K562 (cell line): ENCODE measurements around the gene MECR. TPM values are rescaled to one million over a fixed set of nuclear protein-coding genes. Genes with fewer than 3 reads are reported as not detected.

ENCODE experiments used
- ATAC-seq: fragments of 200-7000 bp; cut with Tn5 transposase; 3 replicates; pipeline ENCODE4 v1.9.1; 2020; ENCODE audit warnings: moderate library complexity
- BruUV-seq: library from RNA; stranded (reverse); fragments of 400-500 nt; replicated peaks from 2 replicates; lab custom pipeline; 2021; lab: Mats Ljungman, UMichigan
- CTCF ChIA-PET: fragments of 300-600 bp; formaldehyde crosslinking; extraction: SDS; loops from one replicate; lab custom pipeline; 2021; ENCODE audit warnings: low intra/inter-chr PET ratio; lab: Yijun Ruan, JAX
- POLR2A ChIA-PET: fragments of 300-600, 350-650 bp; sonication (Branson Sonifier 250); formaldehyde crosslinking; extraction: SDS; loops from one replicate; lab custom pipeline; 2021; ENCODE audit warnings: antibody characterized with exemption, inconsistent platforms; lab: Yijun Ruan, JAX
- DNase-seq, 4 experiments: peaks; one replicate each; pipeline versions ENCODE4 v3.0.0 to v3.0.0-alpha.2; 2011 to 2018; ENCODE audit warnings: low spot score in 3 of 4, mixed read lengths in 3 of 4; ENCODE audit errors: extremely low read depth in 1 of 4
- FAIRE-seq: peaks from 2 replicates; lab custom pipeline; 2011; peaks lifted over from hg19 to GRCh38; lab: Jason Lieb, UNC
- H2AFZ ChIP-seq: 2 replicates; pipeline ENCODE4 v1.6.0; 2011; ENCODE audit warnings: low read depth, low read length, control low read depth, inconsistent platforms
- H3K27ac ChIP-seq: fragments of 200-600 bp; 3 replicates; pipeline ENCODE4 v1.8.0; 2011; ENCODE audit warnings: low read depth, mild to moderate bottlenecking, control low read depth, inconsistent platforms, low read length, moderate library complexity, mixed read lengths; ENCODE audit errors: extremely low read depth
- H3K27me3 ChIP-seq, 2 experiments: fragments of 300-600 bp in 1 of 2; 2 replicates in 1 of 2; 3 replicates in 1 of 2; pipeline versions ENCODE4 v1.6.0 to v1.8.0; 2011; ENCODE audit warnings: inconsistent platforms in 2 of 2, low read length in 2 of 2, mild to moderate bottlenecking in 1 of 2, mixed read lengths in 1 of 2, moderate library complexity in 1 of 2; ENCODE audit not compliant: control insufficient read depth in 2 of 2, insufficient read depth in 2 of 2
- H3K36me3 ChIP-seq: fragments of 300-600 bp; 3 replicates; pipeline ENCODE4 v1.8.0; 2011; ENCODE audit warnings: mild to moderate bottlenecking, low read length, inconsistent platforms; ENCODE audit not compliant: control insufficient read depth, insufficient read depth
- H3K4me1 ChIP-seq, 2 experiments: fragments of 200-600 bp in 1 of 2; replicated peaks in 1 of 2; 2 replicates in 1 of 2; 3 replicates in 1 of 2; pipeline versions ENCODE4 v1.5.1 to v1.8.0; 2011; ENCODE audit warnings: inconsistent platforms in 2 of 2, low read length in 2 of 2, mild to moderate bottlenecking in 1 of 2, mixed read lengths in 1 of 2, moderate library complexity in 1 of 2; ENCODE audit not compliant: control insufficient read depth in 2 of 2, insufficient read depth in 2 of 2
- H3K4me2 ChIP-seq: 2 replicates; pipeline ENCODE4 v1.6.1; 2011; ENCODE audit warnings: low read length, control low read depth, inconsistent platforms, mixed read lengths; ENCODE audit not compliant: insufficient read depth
- H3K4me3 ChIP-seq: fragments of 200-600 bp; sonication (generic), shearing (Covaris generic); 2 replicates; pipeline ENCODE4 v1.5.1; 2016; ENCODE audit warnings: control low read depth, inconsistent platforms
- H3K79me2 ChIP-seq: fragments of 200-600 bp; 3 replicates; pipeline ENCODE4 v1.8.0; 2011; ENCODE audit warnings: low read length, inconsistent platforms; ENCODE audit not compliant: control insufficient read depth, insufficient read depth
- H3K9ac ChIP-seq, 2 experiments: 2 replicates each; pipeline versions ENCODE4 v1.6.0 to v1.6.1; 2011; ENCODE audit warnings: low read depth in 2 of 2, low read length in 2 of 2, control low read depth in 1 of 2, inconsistent platforms in 1 of 2, mild to moderate bottlenecking in 1 of 2, mixed read lengths in 1 of 2; ENCODE audit not compliant: insufficient read depth in 1 of 2
- H3K9me1 ChIP-seq: one replicate; pipeline ENCODE4 v1.6.0; 2011; ENCODE audit warnings: inconsistent platforms, mild to moderate bottlenecking, low read length, moderate library complexity; ENCODE audit not compliant: control insufficient read depth, insufficient read depth
- H3K9me3 ChIP-seq: replicated peaks from 2 replicates; pipeline ENCODE4 v1.5.1; 2011; ENCODE audit warnings: low read depth, low read length, inconsistent platforms; ENCODE audit not compliant: control insufficient read depth, insufficient read depth
- H4K20me1 ChIP-seq: replicated peaks from 2 replicates; pipeline ENCODE4 v1.6.1; 2011; ENCODE audit warnings: low read length, inconsistent platforms, mixed read lengths; ENCODE audit not compliant: control insufficient read depth, insufficient read depth
- CBFB ChIP-seq: sonication (generic); formaldehyde crosslinking; IDR thresholded peaks from 2 replicates; pipeline ENCODE4 v1.4.0; 2020; ENCODE audit warnings: mild to moderate bottlenecking, missing genetic modification reagents
- HBP1 ChIP-seq: fragments of 450-650 bp; formaldehyde crosslinking; IDR thresholded peaks from 2 replicates; pipeline ENCODE4 v1.4.0; 2022; ENCODE audit warnings: missing genetic modification characterization
- MLX ChIP-seq, 2 experiments: fragments of 450-650 bp in 1 of 2; sonication (generic) in 1 of 2; formaldehyde crosslinking; conservative IDR thresholded peaks; 2 replicates each; pipeline versions ENCODE4 v1.4.0 to v1.8.1; 2020 to 2022; ENCODE audit warnings: mild to moderate bottlenecking in 1 of 2, missing genetic modification reagents in 1 of 2
- PML ChIP-seq: IDR thresholded peaks from 2 replicates; pipeline ENCODE4 v1.6.1; 2012; ENCODE audit warnings: low read length, inconsistent platforms
- SMARCC2 ChIP-seq: fragments of 450-650 bp; IDR thresholded peaks from 2 replicates; pipeline ENCODE4 v1.6.1; 2017; ENCODE audit warnings: antibody characterized with exemption, moderate library complexity, mild to moderate bottlenecking, low read depth
- ZNF184 ChIP-seq: sonication (generic); formaldehyde crosslinking; IDR thresholded peaks from 2 replicates; pipeline ENCODE4 v1.5.0; 2020; ENCODE audit warnings: missing genetic modification reagents
- ZNF197 ChIP-seq: fragments of 200-800 bp; sonication (Bioruptor generic); IDR thresholded peaks from 2 replicates; pipeline ENCODE4 v1.6.1; 2016; ENCODE audit warnings: low read depth, missing genetic modification characterization, missing compliant biosample characterization
- WGBS: fragments of 100-300 bp; shearing (Covaris generic); methylation state at CpG from one replicate; pipeline ENCODE4 v1.1.6; 2016; ENCODE audit warnings: low coverage, mixed read lengths; ENCODE audit not compliant: insufficient coverage; ENCODE audit errors: missing lambda C conversion rate; 5-methylcytosine and 5-hydroxymethylcytosine counted together
- in situ Hi-C: fragments of 300-500 bp; cut with MboI; formaldehyde crosslinking; loops from 4 replicates; pipeline ENCODE4 v1.15.0; 2018; ENCODE audit warnings: inconsistent platforms, mixed read lengths
- intact Hi-C: fragments of 100-400 bp; cut with micrococcal nuclease; formaldehyde crosslinking; loops from 2 replicates; pipeline ENCODE4 v1.14.2; 2022
- polyA plus RNA-seq, 8 experiments: library from polyadenylated mRNA; depleted of rRNA in 4 of 8; stranded (reverse) in 5 of 8; unstranded in 3 of 8; fragments of >200 nt; fragmentation: Nextera tagmentation in 2 of 8; fragmentation: Illumina TruSeq in 1 of 8; extraction: Ambion mirVana in 2 of 8; extraction: Trizol in 1 of 8; gene quantifications; 2 replicates each; pipeline versions ENCODE4 v1.2.1 to v1.2.3, GENCODE V29; 2011 to 2014; ENCODE audit warnings: inconsistent platforms in 1 of 8, missing spikeins in 1 of 8
- total RNA-seq, 7 experiments: library from RNA; depleted of rRNA in 6 of 7; stranded (reverse); fragments of >200 nt in 6 of 7; fragmentation: Illumina TruSeq in 2 of 7; extraction: Trizol in 2 of 7; gene quantifications; 2 replicates each; pipeline versions ENCODE4 v1.2.1 to v1.2.3, GENCODE V29; 2011 to 2021; ENCODE audit warnings: low replicate concordance in 1 of 7
- TF ChIP-seq, protein P1 (sequence below): sonication (generic); formaldehyde crosslinking; IDR thresholded peaks from 2 replicates; pipeline ENCODE4 v1.8.1; 2023; ENCODE audit warnings: mild to moderate bottlenecking, missing genetic modification reagents

Gene MECR
- total and polyA plus RNA-seq, 9 of the 15 experiments (the other 6 are each of a cell fraction or from before 2014, with no cell fraction given): 10.4 to 58.6 (median 42.9) TPM

GRCh38 chr1:29167904-29168303 lies 62.8 kb downstream of the MECR start:
- H3K4me1 ChIP-seq: peaks cover 3% of the 10 kb centered on the region in 2 experiments; a peak in 3 of 5 replicates
- ATAC-seq: no peak
- H2AFZ ChIP-seq: no peak overlapping the region
- no peak overlapping the region for H3K27ac ChIP-seq
- H3K79me2 ChIP-seq: peaks cover 99% of the 10 kb centered on the region
- TF ChIP-seq CBFB (CRISPR knock-in tag): no peak
- TF ChIP-seq MLX (CRISPR knock-in tag; conservative IDR thresholded peaks at IDR 0.05): no peak
- TF ChIP-seq PML: no peak
- no peak for TF ChIP-seq SMARCC2
- TF ChIP-seq HBP1 (CRISPR knock-in tag): no peak
- TF ChIP-seq ZNF184 (CRISPR knock-in tag): no peak
- TF ChIP-seq, protein P1, sequence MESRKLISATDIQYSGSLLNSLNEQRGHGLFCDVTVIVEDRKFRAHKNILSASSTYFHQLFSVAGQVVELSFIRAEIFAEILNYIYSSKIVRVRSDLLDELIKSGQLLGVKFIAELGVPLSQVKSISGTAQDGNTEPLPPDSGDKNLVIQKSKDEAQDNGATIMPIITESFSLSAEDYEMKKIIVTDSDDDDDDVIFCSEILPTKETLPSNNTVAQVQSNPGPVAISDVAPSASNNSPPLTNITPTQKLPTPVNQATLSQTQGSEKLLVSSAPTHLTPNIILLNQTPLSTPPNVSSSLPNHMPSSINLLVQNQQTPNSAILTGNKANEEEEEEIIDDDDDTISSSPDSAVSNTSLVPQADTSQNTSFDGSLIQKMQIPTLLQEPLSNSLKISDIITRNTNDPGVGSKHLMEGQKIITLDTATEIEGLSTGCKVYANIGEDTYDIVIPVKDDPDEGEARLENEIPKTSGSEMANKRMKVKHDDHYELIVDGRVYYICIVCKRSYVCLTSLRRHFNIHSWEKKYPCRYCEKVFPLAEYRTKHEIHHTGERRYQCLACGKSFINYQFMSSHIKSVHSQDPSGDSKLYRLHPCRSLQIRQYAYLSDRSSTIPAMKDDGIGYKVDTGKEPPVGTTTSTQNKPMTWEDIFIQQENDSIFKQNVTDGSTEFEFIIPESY (CRISPR knock-in tag): peak; percentile 51; the same call in 1 of the 2 replicates
- no peak for TF ChIP-seq ZNF197 (CRISPR knock-in tag)
- TF ChIP-seq, all 486 proteins: peak for 1
- no peaks in the 10 kb centered on the region for H3K9me1 ChIP-seq
- ChIA-PET CTCF (no interaction called here), POLR2A (interaction anchor here (1.0 to 14.0 kb wide), 4 partner anchors 11 to 34 kb away, joined by 4 to 129 read pairs (median 29); partner anchors contain the start of gene SRSF4)
- no peaks in the 10 kb centered on the region for H3K27me3 ChIP-seq
- FAIRE-seq (no peak), DNase-seq (no peak)
- H3K9me3 ChIP-seq: no peaks in the 10 kb centered on the region
- H3K4me3 ChIP-seq: no peak overlapping the region
- no peak overlapping the region for H3K4me2 ChIP-seq
- peaks cover 42% of the 10 kb centered on the region for H4K20me1 ChIP-seq
- intact Hi-C loops (no loop called here), in situ Hi-C loops (no loop called here)
- H3K9ac ChIP-seq: no peak overlapping the region
- peaks cover 100% of the 10 kb centered on the region for H3K36me3 ChIP-seq
- 95% methylated on average over 9 of the region's 9 CpGs for WGBS
- BruUV-seq: no TSS peak
